Epidermal melanocyte (primary cell): ENCODE data around the gene GJB4.

Source experiments
- DNase-seq: peaks from one replicate; pipeline ENCODE4 v3.0.0; 2011; ENCODE audit warnings: low spot score; ENCODE audit not compliant: insufficient read length

Gene GJB4

DNA sequence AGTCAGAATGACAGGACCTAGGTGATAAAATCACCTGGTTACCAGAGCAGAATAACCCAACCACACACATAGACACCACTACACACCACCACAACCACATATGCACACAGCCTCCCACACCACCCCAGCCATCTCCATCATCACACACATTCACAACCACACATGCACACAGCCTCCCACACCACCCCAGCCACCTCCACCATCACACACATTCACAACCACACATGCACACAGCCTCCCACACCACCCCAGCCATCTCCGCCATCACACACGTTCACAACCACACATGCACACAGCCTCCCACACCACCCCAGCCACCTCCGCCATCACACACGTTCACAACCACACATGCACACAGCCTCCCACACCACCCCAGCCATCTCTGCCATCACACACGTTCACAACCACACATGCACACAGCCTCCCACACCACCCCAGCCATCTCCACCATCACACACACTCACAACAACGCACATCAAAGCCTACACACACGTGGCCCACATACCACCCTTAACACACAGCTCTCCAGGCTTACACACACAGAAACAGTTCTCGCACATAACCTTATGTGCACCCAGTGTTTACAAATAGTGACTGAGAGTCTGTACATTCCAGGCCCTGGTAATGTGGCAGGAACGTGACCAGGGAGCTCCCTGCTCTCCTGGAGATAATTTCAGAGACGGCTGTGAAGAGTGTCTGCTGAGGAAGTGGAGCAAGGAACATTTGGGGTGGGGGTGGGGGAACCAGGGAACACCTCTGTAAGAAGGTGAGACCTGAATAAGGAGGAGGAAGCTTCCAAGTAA, 18.2 kb downstream of the GJB4 start:
- DNase-seq: no peak

DNA sequence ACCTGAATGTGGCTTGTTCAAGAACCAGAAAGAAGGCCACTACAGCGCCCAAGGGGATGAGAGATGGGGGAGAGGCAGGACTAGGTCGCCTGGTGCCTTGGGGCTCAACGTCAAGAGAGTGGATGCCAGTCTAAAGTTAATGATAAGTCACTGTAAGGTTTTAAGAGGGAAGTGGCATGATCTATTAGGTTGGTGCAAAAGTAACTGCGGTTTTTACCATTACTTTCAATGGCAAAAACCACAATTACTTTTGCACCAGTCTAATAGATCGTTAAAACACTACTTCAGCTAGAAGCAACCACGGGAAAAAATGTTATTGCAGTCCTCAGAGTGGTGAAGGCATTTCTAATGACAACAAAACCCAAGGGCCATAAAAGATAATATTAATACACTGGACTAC, 18.8 kb downstream of the GJB4 start:
- DNase-seq: no peak

DNA sequence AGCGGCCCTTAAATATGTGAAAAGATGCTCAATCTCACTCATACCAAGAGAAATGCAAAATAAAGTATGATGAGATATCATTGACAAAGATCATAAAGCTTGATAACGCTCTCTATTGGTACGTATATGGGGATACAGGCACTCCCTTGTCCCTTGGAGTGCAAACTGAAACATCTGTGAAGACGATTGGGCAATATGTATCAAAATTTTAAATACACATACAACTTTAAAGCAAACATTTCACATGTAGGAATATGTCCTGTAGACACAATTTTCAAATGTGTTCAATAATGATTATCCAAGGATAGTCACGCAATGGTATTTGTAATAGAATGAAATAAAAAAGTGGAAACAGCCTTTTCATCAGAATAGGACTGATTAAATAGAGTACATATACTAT, 19.5 kb downstream of the GJB4 start:
- no peak for DNase-seq

DNA sequence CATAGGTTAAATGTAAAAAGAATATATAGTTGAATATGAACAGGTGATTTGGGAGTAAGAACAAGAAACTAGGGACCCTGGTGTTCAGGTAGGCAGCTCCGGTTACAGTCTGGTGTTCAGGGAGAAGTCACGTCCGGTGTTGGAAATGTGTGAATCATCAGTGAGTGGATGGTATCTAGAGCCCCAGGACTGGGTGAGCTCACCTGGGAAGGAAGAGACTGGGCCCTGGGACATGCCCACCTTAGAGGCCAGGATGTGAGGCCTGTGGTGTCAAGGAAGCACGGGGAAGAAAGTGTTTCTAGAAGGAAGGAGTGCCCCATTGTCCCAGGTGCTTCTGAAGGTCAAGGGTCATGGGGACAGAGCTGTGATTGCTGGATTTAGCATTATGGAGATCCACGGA, 20.0 kb downstream of the GJB4 start:
- DNase-seq: no peak

DNA sequence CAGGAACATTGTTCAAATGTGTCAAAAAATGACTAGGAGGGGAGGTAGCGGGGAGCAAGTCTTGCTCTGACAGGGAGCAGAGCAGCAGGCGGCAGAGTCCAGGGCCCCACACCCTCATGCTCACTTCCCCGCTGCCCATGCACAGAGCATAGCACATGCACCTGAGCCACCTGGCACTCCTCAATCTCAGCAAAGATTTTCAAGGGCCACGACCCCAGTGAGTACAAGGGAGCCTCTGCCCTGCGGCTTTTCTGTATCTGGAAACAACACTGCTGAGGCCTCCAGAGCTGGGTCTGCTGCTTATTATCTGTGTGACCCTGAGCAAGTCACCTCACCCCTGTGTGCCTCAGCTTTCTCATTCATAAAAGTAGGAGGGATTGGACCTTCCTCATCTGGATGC, 20.4 kb downstream of the GJB4 start:
- no peak for DNase-seq

DNA sequence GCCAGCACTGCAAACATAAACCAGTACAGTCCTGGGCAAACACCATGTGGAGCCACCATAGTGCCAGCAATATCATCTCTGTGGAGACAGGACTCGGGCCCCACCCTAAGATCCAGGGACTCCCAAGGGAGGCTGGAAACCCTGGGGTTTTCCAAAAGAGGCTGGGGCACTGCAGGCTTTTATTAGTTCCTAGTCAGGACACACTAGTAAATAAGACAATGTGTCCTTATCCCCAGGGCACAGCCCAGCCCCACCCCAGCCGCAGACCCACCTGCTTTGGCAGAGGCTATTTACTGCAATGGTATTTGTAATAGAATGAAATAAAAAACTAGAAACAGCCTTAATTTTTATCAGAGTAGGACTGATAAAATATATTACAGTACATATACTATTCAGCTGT, 21.0 kb downstream of the GJB4 start:
- DNase-seq: no peak

DNA sequence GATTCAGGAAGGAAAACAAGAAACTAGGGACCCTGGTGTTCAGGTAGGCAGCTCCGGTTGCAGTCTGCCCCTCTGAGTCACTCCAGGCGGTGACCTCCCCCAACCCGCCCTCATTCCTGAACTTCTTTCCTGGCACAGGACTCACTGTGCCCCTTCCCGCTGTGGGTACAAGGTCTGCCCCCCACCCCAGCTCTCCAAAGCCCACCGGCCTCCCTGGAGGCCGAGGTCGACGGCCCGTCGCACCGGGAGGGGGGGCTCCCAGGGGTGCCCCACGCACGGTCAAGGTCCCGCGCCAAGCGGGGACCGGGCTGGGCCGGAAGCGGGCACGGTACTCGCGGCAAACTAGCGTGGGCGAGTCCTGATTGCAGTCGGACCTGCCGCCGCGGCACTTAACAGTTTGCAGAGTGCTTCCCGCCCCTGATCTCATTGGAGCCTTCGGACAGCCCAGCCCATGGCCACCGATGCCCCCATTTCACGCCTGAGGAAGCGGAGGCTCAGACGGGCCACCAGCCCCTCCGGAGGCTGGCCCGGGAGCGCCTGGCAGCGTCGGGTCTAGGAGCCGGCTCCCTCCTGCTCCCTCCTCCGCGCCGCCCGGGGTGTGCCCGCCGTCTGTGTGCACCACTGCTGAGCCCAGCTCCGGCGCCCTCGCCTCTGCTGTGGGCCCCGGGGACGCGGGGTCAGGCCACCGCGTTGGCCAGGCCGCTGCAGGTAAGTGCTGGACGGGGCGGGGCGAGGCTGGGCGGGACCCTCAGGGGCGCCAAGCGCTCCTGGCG, 21.7 kb downstream of the GJB4 start, which contains the start of gene GJB3:
TSS of gene GJB3 (plus strand) at position 144 of the 773 bp plus-strand sequence. CDS start 3,549 bp downstream, outside the sequence.
- DNase-seq: no peak

DNA sequence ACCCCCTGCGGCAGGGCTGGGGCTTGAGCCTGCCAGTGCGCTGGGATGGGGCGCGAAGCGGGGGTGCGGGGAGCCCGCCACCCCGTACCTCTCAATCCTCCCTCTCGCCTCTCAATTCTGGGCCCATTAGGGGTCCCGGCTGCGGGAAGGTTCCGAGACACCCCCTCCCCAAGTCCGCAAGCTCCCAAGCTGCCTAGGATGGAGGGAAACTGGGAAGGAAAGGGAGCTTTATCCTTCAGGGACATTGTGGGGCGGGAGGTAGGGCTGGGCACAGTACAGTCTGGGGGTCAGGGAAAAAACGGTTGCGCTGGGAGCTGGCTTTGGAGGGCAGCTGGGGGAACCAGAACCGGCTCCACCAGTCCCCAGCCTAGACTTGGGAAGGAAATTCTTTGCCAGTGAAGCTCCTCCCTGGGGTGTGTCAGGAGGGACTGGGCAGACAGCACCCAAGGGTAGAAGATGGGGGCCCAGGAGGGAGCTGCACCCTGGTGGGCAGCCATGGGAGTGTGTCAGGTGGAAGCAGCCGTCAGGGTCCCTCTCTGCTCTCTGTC, 22.4 kb downstream of the GJB4 start:
- no peak for DNase-seq

DNA sequence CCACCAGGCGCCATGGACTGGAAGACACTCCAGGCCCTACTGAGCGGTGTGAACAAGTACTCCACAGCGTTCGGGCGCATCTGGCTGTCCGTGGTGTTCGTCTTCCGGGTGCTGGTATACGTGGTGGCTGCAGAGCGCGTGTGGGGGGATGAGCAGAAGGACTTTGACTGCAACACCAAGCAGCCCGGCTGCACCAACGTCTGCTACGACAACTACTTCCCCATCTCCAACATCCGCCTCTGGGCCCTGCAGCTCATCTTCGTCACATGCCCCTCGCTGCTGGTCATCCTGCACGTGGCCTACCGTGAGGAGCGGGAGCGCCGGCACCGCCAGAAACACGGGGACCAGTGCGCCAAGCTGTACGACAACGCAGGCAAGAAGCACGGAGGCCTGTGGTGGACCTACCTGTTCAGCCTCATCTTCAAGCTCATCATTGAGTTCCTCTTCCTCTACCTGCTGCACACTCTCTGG, 25.2 kb downstream of the GJB4 start:
- DNase-seq: no peak

DNA sequence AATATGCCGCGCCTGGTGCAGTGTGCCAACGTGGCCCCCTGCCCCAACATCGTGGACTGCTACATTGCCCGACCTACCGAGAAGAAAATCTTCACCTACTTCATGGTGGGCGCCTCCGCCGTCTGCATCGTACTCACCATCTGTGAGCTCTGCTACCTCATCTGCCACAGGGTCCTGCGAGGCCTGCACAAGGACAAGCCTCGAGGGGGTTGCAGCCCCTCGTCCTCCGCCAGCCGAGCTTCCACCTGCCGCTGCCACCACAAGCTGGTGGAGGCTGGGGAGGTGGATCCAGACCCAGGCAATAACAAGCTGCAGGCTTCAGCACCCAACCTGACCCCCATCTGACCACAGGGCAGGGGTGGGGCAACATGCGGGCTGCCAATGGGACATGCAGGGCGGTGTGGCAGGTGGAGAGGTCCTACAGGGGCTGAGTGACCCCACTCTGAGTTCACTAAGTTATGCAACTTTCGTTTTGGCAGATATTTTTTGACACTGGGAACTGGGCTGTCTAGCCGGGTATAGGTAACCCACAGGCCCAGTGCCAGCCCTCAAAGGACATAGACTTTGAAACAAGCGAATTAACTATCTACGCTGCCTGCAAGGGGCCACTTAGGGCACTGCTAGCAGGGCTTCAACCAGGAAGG, 25.8 kb downstream of the GJB4 start:
- no peak for DNase-seq

DNA sequence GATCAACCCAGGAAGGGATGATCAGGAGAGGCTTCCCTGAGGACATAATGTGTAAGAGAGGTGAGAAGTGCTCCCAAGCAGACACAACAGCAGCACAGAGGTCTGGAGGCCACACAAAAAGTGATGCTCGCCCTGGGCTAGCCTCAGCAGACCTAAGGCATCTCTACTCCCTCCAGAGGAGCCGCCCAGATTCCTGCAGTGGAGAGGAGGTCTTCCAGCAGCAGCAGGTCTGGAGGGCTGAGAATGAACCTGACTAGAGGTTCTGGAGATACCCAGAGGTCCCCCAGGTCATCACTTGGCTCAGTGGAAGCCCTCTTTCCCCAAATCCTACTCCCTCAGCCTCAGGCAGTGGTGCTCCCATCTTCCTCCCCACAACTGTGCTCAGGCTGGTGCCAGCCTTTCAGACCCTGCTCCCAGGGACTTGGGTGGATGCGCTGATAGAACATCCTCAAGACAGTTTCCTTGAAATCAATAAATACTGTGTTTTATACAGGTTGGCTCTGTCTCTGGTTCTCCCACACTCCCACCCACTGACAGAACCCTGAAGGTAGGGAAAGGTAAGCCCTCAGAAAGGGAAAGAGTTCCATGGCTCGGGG, 26.4 kb downstream of the GJB4 start:
- no peak for DNase-seq

DNA sequence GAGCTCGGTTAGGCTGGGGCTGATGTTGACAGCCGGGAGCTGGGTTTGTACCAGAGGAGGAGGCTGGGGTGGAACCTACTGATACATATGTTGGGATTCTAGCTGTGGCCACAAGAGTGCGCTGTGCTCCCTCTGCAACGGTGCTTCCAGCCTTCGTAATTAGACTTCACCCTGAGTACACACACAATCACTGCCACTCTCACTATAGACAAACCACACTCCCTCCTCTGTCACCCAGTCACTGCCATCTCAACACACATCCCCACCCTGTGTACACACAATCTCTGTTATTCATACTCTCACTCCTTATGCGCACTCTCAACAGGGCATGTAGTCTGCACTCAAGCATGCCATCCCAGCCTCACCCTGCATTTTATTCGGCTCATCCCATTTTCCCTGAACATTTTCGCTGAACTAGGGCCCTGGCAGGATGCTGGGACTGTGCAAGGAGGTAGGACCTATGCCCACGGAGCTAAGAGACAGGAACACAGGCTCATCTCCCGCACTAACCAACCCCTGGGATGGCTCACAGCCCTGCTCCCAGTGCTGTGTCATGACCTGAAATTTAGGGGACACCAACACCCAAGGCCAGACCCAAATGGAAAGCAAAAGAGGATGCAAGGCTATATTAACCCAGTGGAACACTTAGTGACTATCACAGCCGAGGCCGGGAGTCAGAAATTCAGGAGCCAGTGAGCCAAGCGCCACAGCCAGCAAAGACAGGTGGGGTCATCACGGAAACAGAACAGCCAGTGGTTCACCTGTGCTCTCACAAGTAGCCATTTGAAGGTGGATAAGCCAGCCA, 27.2 kb downstream of the GJB4 start:
- peak; percentile 57 for DNase-seq

DNA sequence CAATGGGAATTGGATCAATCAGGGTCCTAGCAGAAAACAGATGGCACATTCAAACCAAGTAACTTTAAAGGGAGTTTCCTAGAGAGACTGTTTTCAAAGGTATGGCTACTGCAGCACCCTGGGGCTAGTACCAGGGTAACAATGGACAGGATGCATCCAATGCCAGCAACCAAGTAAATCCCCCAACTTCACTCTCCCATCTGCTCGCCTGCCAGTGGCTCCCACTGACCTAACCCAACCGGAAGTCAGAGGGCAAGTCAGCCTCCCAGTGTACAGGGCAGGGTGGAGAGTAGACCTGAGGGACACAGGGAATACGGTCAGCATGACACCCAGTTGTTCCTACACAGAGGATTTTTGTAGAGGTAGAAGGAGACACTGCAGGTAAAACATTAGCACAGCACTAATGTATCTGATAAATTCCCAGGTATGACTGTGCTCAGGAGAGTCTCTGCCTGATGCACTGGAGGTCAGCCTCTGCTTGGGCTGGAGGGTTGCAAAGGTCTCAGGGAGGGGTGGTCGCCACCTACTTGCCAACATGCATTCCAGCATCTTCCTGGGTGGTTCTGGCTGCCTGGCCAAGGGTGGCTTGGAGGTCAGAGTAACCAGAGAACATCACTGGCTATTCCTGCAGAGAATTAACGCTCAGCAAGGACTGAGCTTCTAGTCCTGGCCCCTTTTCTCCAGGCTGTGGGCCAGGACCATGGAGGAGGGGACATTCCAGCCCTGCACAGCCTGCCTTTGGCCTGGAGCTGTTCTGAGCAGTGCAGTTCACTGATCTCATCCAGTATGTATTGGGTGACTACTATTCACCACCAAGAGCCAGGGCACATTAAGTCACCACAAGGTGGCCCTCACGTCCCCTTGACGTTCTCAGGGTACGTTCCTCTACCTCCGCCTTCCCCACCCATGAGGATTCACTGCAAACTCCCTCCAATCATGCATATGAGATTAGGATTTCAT, 28.2 kb downstream of the GJB4 start:
- no peak for DNase-seq

DNA sequence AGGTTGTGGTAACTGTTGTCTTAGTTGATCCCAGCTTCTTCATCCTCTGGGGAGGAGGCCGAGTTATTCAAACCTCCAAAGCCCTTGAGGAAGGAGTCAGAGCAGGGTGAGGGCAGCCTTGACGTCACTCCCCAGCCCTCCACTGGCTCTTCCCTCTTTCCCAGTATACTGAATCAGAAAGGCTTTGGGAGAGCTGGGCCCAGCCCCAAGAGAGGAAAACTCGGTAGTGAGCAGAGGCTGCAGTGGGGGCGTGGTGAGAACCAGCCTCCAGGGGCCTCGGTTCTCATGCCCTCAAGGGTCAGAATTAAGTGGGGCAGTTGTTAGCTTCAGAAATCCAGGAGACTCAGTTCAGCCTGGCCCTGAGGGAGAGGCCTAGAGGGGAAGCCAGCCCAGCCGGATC, 31.4 kb downstream of the GJB4 start:
- DNase-seq: no peak

DNA sequence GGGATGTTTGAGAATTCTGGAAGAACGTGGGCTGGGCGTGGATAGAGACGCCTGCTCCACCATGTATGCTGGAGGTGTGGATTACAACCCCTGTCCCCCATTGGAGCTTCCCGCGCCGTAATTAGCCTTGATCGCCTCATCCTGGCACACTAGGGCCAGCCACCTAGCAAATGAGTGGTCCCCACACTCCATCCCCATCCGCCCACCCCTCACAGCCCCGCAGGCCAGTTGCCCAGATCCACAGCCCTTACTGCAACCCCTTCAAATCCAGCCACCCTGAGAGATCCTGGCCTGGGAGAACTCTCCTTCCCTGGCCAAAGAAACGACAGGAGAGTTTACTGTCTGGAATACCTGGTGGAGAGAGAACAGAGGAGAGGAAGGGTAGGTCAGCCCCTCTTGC, 32.9 kb downstream of the GJB4 start:
- no peak for DNase-seq

DNA sequence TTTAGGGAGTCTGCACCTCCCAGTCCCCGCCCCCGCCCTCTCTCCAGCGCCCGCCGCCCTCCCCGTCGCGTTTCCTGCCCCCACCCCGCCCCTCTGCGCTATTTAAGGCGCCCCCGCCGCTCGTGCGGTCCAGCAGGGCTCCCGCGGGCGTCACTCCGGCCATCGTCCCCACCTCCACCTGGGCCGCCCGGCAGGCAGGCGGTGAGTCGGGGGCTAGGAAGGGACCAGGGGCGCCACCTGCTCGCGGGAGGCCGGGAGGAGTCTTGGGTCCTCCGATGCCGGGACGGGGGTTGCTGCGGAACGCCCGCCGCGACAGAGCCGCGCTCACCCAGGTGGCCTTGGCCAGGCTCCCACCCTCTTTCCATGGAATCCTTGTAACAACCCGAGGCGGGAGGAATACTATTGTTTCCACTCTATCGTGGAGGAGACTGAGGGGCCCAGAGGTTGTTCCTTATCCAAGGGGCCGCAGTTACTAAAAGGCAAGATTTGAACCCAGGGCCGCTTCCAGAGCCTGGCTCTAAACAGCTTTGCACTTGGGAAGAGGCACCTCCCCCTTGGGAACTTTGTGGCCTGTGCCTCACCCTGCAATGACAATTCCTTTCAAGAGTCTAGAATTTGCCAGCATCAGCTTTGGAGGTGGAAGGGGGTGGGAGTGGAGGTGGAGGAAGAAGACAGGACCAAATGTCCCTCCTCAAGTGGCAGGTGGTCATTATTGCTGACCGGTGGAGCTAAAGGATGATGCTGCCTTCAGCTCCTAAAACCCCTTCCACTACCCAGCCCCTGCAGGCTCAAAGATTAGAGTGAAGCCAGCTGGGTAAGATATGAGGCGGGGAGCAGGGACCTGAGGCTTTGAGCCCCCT, 33.6 kb downstream of the GJB4 start, which contains the start of gene GJA4:
TSS of gene GJA4 (plus strand) at position 132 of the 860 bp plus-strand sequence. CDS start 1,215 bp downstream, outside the sequence.
- DNase-seq: no peak

DNA sequence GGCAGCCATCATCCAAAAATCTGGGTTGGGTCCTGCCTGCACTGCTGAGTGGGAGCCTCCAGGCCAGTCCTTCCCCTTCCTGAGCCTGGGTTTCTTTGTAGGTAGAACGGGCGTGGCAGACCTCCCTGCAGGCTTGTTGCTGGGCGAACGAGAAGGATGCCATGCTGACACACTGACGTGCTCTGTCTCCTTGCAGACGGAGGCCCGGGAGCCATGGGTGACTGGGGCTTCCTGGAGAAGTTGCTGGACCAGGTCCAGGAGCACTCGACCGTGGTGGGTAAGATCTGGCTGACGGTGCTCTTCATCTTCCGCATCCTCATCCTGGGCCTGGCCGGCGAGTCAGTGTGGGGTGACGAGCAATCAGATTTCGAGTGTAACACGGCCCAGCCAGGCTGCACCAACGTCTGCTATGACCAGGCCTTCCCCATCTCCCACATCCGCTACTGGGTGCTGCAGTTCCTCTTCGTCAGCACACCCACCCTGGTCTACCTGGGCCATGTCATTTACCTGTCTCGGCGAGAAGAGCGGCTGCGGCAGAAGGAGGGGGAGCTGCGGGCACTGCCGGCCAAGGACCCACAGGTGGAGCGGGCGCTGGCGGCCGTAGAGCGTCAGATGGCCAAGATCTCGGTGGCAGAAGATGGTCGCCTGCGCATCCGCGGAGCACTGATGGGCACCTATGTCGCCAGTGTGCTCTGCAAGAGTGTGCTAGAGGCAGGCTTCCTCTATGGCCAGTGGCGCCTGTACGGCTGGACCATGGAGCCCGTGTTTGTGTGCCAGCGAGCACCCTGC, 34.7 kb downstream of the GJB4 start:
- no peak for DNase-seq

DNA sequence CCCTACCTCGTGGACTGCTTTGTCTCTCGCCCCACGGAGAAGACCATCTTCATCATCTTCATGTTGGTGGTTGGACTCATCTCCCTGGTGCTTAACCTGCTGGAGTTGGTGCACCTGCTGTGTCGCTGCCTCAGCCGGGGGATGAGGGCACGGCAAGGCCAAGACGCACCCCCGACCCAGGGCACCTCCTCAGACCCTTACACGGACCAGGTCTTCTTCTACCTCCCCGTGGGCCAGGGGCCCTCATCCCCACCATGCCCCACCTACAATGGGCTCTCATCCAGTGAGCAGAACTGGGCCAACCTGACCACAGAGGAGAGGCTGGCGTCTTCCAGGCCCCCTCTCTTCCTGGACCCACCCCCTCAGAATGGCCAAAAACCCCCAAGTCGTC, 35.2 kb downstream of the GJB4 start:
- no peak for DNase-seq
